TTC549 (cell line): ENCODE data around the gene SEC23A.
"Not testable (repeated sequence)": the region's sequence is repeated elsewhere in the genome, so short reads cannot be mapped to it uniquely, and the experiment has no call there.

ENCODE experiments used
- FAIRE-seq: peaks from 2 replicates; lab custom pipeline; 2012; peaks lifted over from hg19 to GRCh38; lab: Jason Lieb, UNC

SEC23A gene

DNA sequence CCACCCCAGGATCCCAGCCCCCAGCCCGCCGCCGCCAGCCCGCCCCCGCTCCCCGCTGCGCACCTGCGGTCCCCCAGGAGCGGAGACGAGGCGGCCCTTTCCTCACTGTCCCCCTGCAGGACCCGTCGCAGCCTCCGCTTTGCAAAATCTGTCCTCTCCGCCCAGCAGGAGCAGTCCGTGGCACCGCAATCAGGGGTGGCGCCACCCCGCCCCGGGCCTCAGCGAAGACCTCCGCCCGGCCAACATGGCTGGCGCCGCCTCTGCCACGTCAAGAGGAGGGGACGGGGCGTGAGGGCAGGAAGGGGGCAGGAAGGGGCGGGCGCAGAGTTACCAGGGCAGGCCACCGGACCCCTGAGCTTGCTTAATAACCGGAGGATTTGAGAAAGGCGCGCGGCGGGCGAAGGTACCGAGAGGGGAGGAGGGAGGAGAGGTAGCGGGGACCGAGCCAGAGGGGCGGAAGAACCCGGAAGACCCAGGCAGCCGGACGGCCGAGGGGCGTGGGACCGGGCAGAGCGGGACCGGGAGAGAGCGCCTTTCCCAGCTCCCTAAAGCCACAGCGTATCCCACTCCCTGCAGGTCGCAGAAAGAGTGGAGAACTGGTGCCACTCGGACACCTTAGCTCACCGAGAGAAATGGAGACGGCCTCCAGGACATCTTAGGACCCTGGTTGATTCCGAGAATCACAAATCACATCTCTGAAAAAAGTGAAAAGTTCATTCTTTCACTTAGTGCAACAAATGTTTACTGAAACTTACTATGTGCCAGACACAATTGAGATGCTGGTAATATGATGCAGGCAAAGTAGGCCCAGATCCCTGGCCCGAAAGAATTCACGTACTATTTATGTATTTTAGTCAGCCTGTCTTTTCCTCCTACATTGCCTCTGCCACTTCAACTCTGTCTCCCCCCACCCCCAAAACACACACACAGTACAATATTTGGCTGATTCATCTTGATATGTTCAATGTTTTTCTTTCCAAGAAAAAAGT, at the start of gene SEC23A:
Gene SEC23A, minus strand, starts transcription at position 267 of the 989 bp plus-strand sequence. CDS start 7,117 bp downstream, outside the sequence.
- no peak for FAIRE-seq

DNA sequence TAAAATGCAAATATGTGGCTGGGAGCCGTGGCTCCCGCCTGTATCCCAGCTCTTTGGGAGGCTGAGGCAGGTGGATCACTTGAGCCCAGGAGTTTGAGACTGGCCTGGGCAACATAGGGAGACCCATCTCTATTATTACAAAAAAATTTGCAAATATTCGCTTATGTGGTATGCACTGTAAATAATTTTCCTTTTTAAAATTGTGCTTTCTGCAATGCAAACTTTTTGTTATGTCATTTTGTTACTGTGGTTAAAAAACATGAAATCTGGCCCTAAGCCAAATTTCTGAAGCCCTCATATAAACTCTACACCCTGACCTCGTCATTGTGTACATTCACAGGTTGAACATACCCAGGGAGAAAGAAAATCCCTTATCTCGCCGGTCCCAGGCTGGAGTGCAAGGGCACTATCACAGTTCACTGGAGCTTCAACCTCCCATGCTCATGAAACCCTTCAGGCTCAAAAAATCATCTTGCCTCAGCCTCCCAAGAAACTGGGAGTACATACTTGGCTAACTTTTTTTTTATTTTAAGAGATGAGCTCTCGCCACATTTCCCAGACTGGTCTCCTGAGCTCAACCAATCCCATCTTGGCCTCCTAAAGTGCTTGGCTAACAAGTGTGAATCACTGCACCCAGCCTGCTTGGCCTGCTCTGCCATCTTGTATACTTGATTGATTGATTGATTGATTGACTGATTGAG, 42.4 kb upstream of the SEC23A start:
- no peak for FAIRE-seq

DNA sequence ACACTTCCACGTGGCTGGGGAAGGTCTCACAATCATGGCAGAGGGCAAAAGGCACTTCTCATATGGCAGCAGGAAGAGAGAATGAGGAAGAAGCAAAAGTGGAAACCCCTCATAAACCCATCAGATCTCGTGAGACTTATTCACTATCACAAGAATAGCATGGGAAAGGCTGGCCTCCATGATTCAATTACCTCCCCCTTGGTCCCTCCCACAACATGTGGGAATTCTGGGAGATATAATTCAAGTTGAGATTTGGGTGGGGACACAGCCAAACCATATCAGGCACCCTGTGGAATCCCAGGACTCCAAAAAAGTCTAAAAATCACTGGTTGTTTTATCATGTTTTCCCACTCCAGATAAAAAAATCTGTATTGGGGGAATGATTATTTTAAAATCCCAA, 40.2 kb upstream of the SEC23A start:
- not testable (repeated sequence) for FAIRE-seq

DNA sequence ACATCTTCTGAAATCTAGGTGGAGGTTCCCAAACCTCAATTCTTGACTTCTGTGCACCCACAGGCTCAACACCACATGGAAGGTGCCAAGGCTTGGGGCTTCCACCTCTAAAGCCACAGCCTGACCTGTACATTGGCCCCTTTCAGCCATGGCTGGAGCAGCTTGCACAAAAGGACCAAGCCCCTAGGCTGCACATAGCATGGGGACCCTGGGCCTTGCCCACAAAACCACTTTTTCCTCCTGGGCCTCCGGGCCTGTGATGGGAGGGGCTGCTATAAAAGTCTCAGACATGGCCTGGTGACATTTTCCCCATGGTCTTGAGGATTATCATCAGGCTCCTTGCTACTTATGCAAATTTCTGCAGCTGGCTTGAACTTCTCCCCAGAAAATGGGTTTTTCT, 38.6 kb upstream of the SEC23A start:
- not testable (repeated sequence) for FAIRE-seq

DNA sequence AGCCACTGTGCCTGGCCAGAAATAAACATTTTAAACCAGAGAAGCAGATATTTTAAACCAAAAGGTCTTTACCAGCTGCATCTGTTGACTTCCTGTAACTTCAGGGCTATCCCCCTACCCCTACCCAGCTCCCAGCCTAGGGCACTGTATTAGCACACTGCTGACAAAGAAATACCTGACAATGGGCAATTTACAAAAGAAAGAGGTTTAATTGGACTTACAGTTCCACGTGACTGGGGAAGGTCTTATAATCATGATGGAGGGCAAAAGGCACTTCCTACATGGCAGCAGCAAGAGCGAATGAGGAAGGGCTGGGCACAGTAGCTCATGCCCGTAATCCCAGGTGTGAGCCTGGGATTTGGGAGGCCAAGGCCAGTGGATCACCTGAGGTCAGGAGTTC, 37.1 kb upstream of the SEC23A start:
- FAIRE-seq = no peak

DNA sequence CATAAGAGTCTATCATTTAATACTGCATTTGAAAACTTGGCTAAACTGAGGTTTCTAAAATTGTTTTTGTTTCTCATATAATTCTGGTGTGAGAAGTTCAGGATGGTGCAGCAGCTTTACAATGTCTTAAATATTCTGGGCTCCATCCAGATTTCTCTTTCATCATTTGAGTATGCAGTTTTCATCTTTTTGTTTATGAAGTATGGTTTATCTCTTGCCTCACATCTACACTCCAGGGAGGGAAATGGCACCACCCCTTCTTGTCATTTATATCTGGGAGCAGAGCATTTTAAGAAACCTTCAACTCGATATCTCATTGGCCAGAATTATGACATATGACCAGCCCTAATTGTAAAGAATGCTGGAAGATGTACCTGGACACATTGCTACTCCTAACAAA, 35.4 kb upstream of the SEC23A start:
- no peak for FAIRE-seq

DNA sequence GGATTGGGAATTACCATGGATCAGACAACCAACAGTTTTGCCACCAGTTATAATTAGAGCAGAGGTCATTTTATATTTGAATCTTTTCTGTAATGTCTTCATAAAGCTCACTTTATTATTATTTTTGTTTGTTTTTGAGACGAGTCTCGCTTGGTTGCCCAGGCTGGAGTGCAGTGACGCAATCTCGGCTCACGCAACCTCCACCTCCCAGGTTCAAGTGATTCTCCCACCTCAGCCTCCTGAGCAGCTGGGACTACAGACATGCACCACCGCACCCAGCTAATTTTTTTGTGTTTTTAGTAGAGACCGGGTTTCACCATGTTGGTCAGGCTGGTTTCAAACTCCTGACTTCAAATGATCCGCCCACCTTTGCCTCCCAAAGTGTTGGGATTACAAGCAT, 34.8 kb upstream of the SEC23A start:
- FAIRE-seq = not testable (repeated sequence)

DNA sequence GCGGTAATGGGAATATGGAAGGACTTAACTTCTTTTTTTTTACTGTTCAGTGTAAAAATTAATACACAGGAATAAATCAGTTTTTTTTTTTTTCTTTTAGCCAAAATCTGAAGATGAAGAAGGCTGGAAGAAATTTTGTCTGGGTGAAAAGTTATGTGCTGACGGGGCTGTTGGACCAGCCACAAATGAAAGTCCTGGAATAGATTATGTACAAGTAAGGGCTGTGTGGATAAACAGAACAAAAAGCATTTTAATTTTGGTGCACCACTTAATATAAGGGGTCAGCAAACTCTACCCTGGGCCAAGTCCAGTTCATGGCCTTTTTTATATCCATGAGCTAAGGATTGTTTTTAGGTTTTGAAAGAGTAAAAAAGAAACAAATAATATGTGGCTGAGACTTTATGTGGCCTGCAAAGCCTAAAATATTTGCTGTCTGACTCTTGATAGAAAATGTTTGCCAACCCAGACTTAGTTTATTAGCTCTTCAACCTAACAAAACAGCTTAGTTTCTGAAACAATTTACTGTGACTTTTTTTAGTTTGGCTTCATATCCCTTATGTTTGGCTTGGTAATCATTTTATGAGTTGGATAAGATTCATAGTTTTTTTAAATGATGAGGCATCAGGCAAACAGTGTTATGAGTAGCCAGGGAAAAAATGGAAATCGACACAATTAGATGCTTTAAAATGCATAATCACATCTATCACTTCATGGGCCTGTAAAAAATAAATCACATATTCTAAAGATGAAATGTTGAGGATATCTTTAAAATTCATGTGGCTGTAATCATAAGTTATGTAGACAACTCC, 19.5 kb upstream of the SEC23A start:
- no peak for FAIRE-seq

DNA sequence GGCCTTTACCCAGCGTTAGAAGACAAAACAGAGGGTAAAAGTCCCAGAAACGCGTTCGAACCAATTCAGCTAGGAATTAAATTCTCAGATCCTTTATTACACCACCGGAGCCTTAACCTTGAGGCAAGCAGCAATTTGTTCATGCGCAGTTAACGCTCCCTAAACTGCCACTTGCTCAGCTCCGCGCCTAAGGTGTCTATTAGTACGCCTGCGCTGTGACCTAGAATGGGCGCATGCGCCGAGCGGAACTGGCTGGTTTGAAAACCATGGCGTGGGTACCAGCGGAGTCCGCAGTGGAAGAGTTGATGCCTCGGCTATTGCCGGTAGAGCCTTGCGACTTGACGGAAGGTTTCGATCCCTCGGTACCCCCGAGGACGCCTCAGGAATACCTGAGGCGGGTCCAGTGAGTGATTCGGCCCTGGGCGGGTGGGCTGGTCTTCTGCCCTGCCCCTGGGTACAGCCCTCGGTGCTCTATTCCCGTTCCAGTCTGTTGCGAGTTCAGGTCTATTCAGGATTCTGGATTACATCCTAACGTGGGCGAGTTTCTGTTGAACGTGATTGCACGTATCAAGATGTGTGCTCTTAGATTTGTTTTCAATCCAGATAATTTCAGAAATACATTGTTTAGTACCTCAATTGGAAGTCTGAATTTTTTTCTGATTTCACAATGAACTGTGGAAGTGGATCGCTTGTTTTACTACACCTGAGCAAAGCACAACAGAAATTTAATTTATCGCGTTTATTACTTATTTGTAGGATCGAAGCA, 11.2 kb upstream of the SEC23A start, which contains the start of gene GEMIN2:
Gene GEMIN2, plus strand, starts transcription at position 251 of the 766 bp plus-strand sequence. Its CDS starts 16 bp downstream, at position 267.
- peak; percentile 79 for FAIRE-seq

DNA sequence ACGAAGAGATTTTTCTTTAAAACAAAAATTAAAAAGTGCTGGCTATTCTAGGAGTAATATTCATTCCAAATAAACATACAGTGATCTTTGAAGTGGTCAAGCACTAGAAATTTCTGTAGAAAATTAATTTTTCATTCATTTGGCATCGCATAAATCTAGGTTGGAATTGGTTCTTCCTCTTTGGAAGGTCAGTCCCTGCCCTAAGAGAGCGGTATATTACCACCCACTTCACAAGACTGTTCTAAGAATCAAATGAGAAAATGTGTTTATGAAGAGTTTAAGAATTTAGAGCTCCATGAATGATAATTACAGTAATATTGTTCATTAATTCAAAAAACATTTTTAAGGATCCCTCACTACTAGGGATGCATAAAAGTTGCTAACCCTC, 10.6 kb upstream of the SEC23A start:
- no peak for FAIRE-seq

DNA sequence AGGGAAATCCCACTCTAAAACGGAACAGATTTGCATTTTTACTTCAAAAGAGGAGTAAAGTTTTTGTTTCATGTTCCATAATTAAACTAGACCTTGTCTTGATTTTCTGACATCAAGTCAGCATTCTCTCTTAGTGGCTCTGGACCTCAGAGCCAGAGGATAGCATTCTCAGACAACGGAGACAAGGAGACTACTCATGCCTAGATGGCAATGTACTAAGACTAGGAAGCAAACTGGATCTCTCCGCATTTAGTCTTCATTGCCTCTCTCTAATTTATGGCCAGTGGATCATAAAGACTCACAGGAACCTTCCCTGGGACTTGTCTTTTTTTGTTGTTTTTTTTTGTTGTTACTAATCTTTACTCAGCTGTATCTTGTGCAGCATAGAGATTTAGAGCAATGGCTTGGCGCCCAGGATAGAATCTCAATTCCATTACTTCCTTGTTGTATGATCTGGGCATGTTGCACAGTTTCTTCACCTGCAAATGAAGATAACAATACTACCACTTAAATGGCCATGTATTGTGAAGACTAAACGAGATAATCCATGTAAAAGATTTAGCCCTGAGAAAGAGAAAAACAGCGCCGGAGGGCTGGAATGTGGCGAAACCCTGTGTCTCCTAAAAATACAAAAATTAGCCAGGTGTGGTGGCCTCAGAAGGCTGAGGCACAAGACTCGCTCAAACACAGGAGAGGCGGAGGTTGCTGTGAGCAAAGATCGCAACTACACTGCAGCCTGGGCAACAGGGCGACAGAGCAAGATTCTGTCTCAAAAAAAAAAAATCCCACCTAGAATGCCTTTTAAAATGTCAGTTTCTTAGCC, 7.1 kb upstream of the SEC23A start:
- FAIRE-seq = no peak

DNA sequence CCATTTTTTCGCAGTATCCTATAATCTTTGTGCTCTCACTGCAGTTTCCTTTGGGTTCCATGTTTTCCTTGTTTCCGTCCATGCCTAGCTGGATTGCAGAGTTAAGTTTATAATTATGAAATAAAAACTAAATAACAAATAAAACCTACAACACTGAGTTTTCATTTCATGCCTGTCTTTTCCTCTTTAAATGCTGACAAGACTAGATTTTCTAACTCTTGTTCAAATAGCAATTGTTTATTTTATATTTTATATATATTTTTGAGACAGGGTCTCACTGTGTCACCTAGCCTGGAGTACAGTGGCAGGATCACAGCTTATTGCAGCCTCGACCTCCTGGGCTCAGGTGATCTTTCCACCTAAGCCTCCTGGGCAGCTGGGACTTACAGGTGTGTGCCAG, 5.8 kb upstream of the SEC23A start:
- no peak for FAIRE-seq

DNA sequence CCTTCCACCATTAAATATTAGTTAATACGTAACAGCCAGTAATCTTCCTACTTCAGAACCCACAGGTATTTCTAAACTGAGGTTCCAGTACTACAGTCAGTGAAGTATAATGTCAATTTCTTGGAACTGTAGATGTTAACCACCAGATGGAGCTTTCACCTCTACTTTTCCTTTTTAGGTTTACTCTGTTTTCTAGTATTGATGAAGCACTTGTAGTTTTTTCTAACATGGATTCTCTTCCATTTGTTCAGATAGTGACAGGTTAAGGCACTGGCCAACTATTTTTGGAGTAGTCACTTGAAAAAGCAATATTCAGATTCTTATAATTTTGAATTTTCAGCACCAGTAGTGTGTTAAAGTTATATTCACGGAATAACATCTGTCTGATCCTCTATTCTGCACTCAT, 4.6 kb upstream of the SEC23A start:
- FAIRE-seq = peak; percentile 82

DNA sequence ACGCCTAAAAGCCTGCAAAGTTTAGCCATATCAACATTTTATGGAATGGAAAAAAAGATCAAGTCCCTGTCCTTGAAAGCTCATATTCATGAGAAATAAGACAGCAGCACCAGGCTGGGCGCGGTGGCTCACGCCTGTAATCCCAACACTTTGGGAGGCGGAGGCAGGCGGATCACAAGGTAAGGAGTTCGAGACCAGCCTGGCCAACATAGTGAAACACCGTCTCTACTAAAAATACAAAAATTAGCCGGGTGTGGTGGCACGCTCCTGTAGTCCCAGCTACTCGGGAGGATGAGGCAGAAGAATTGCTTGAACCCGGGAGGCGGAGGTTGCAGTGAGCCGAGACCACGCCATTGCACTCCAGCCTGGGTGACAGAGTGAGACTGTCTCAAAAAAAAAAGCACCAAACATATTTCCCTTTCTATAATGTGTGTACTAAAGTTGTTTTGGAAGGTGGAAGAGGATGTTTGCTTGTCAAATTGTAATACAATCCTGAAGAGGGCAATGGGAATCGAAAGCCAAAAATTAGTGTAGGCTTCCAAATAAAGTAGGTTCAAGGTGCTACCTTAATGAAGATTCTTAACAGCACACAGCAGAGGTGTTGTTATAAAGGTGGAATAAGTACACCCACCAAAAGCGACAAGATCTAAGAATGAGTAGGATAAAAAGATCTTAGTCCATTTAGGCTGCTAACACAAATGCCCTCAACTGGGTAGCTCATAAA, 1.2 kb upstream of the SEC23A start:
- not testable (repeated sequence) for FAIRE-seq

DNA sequence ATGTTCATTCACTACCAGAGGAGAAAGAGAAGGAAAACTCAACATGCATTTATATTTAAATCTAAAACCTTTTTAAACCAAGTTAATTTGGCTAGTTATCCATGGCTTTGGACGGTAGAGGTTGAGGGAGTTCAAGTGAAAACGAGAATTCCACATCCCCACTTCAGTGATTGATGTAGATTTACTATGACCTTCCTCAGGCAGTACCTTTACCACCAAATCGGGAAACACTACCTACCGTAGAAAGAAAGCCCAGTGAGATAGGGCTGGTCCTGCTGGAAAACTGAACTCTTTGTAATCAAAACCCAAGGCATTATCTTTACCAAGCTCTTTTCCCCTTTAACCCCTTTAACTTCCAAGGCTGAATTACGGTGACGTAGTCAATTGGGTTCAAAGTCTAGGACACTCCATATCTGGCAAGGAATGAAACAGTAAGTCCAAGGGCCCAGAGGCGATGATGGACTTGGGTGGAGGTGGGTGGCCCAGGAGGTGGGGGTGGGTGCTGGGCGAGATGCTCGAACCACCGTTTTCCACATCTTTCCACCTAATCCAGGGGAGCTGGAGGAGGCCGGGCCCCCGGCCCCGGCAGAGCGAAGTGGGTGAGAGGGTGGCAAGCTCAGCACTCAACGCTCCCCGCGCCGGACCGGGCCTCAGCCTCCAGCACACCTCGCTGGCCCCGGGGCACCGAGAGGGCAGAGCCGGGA, 618 bp downstream of the SEC23A start:
- no peak for FAIRE-seq

DNA sequence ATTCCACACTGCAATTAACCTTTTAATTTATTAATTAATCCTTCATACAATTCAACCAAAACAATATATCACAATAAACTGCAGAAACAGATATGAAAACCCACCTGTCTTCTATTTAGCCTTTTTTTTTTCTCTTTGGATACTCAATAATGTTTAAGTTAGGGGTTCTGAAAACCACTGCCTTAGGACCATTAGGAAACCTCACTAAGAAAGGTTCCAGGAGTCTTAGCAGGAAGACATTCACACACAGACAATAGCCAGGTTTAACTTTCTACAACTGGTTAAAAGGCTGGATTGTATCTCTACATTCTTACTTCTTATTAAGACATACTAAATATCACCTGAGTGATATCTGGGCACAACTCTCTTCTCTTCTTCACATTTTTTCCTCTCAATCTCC, 3.3 kb downstream of the SEC23A start:
- FAIRE-seq = no peak

DNA sequence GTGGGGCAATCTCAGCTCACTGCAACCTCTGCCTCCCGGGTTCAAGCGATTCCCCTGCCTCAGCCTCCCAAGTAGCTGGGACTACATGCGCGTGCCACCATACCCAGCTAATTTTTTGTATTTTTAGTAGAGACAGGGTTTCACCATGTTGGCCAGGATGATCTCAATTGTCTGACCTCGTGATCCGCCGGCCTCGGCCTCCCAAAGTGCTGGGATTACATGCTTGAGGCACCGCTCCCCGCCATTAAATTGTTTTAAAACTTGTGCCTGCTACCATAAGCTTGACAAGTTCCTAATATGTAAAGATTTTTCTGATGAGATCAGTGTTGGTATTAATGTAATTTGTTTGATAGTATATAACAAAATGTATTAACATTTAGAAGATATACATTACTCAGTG, 3.8 kb downstream of the SEC23A start:
- FAIRE-seq = not testable (repeated sequence)

DNA sequence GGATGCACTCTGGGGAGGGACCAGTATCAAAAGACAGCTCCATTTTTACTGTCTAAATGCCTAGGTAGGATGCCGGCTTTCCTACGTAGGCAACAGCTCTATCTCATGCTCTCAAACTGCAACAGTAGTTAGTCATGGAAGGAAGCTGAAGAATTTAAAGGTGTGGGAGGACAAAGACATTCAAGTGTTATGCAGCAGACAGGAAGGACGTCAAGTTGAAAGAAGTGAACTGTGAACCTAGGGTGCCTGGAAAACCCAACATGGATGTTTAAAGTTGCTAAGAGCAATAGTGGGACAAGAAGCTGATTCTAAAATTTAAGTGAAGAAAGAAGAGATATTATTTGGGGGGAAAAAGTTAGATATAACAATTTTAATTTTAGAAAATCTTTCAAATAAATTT, 5.9 kb downstream of the SEC23A start:
- FAIRE-seq = no peak

DNA sequence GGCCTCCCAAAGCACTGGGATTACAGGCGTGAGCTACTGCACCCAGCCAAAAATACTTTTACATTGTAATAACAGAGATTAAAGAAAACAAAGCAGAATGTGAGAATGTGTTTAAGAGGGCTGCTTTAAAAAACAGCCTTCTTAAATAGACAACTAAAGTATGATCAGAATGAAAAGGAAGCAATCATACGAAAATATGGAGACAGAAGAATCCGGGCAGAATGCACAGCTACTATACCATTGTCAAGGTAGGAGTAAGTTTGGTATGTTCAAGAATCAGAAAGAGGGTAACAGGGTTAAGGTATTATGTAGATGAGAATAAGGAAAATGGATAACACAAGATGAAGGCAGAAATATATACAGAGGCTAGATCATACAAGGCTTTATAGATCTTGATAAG, 8.5 kb downstream of the SEC23A start:
- no peak for FAIRE-seq
